BLaER1 treated with 17β-estradiol and CSF1 and Interleukin-3, amounts not matched to agents 10 nM and 100 nM (cell line): ENCODE results near the gene ABCC8.

Experiments used
- H3K27ac ChIP-seq, 11 experiments: shearing (Covaris generic); formaldehyde crosslinking; 2 replicates each; pipeline ENCODE4 v1.8.1; 2022
- H3K27me3 ChIP-seq, 11 experiments: shearing (Covaris generic); formaldehyde crosslinking; 2 replicates each; pipeline ENCODE4 v1.8.1; 2022
- H3K36me3 ChIP-seq, 11 experiments: shearing (Covaris generic); formaldehyde crosslinking; 2 replicates each; pipeline ENCODE4 v1.8.1; 2022
- H3K4me1 ChIP-seq, 10 experiments: shearing (Covaris generic); formaldehyde crosslinking; 2 replicates each; pipeline ENCODE4 v1.8.1; 2022
- H3K4me2 ChIP-seq, 11 experiments: shearing (Covaris generic); formaldehyde crosslinking; 2 replicates each; pipeline ENCODE4 v1.8.1; 2022
- H3K4me3 ChIP-seq, 10 experiments: shearing (Covaris generic); formaldehyde crosslinking; 2 replicates each; pipeline ENCODE4 v1.8.1; 2022
- H3K9ac ChIP-seq, 11 experiments: shearing (Covaris generic); formaldehyde crosslinking; 2 replicates each; pipeline ENCODE4 v1.8.1; 2022
- H3K9me3 ChIP-seq, 11 experiments: shearing (Covaris generic); formaldehyde crosslinking; replicated peaks in 1 of 11; 2 replicates each; pipeline ENCODE4 v1.8.1; 2022
- H4K20me1 ChIP-seq, 11 experiments: shearing (Covaris generic); formaldehyde crosslinking; 2 replicates each; pipeline ENCODE4 v1.8.1; 2022
- Cebpa-rat ChIP-seq, 11 experiments: shearing (Covaris generic); IDR thresholded peaks; 2 replicates each; pipeline ENCODE4 v1.8.1; 2022

The ABCC8 gene

GRCh38 chr11:17517186-17517585 lies 40.5 kb upstream of the ABCC8 start:
- H3K27me3 ChIP-seq = no peaks in the 10 kb centered on the region
- H3K4me1 ChIP-seq = no peaks in the 10 kb centered on the region
- H3K27ac ChIP-seq = no peak overlapping the region
- no peak overlapping the region for H3K4me2 ChIP-seq
- TF ChIP-seq Cebpa-rat (IDR thresholded peaks at IDR 0.05) = no peak
- H3K36me3 ChIP-seq = no peaks in the 10 kb centered on the region
- no peak overlapping the region for H3K4me3 ChIP-seq
- no peak overlapping the region for H3K9ac ChIP-seq
- no peaks in the 10 kb centered on the region for H4K20me1 ChIP-seq
- no peaks in the 10 kb centered on the region for H3K9me3 ChIP-seq

DNA sequence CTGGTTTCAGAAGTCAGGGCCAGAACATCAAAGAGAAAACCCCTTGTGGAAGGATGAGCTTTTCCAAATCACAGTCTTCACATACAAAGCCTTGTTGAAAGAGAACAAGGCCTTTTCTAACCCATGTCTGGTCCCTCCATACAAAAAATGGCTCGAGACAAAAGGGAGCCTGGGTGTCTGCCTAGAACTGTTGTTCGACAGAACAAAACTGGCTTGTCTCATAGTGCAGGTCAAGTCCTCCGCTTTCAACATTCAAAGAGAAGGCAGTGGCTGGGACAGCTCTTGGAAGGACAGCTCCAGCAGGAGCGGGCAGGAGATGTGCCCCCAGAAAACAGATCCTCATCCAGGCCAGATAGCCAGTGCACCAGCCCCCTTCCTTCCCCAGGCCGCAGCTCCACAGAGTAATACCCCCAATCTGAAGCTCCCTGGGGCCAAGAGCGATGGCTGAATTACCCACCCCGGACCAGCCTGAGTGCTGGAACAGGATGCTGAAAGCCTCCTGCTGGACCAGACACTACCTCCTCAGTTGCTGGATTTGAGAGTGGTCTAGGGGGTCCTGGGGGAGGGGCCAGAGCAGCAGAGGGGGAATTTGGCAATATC lies 40.0 kb upstream of the ABCC8 start:
- Histone ChIP-seq H3K4me1 (no peaks in the 10 kb centered on the region), H3K36me3 (no peaks in the 10 kb centered on the region), H4K20me1 (no peaks in the 10 kb centered on the region), H3K4me3 (no peak overlapping the region), H3K27ac (no peak overlapping the region), H3K9ac (no peak overlapping the region), H3K27me3 (no peaks in the 10 kb centered on the region), H3K4me2 (no peak overlapping the region), H3K9me3 (no peaks in the 10 kb centered on the region)
- no peak for TF ChIP-seq Cebpa-rat (IDR thresholded peaks at IDR 0.05)

GRCh38 chr11:17515443-17516176 lies 39.0 kb upstream of the ABCC8 start:
- Histone ChIP-seq H4K20me1 (no peaks in the 10 kb centered on the region), H3K9me3 (no peaks in the 10 kb centered on the region), H3K4me2 (no peak overlapping the region), H3K9ac (no peak overlapping the region), H3K27ac (no peak overlapping the region), H3K4me1 (no peaks in the 10 kb centered on the region), H3K27me3 (no peaks in the 10 kb centered on the region), H3K36me3 (no peaks in the 10 kb centered on the region), H3K4me3 (no peak overlapping the region)
- no peak for TF ChIP-seq Cebpa-rat (IDR thresholded peaks at IDR 0.05)

- Histone ChIP-seq H3K4me2 (no peak overlapping the region), H4K20me1 (no peaks in the 10 kb centered on the region), H3K27ac (no peak overlapping the region), H3K4me3 (no peak overlapping the region), H3K27me3 (no peaks in the 10 kb centered on the region), H3K9me3 (no peaks in the 10 kb centered on the region), H3K9ac (no peak overlapping the region), H3K4me1 (no peaks in the 10 kb centered on the region), H3K36me3 (no peaks in the 10 kb centered on the region)
- no peak for TF ChIP-seq Cebpa-rat (IDR thresholded peaks at IDR 0.05)
Observed at GRCh38 chr11:17514476-17514875, 37.8 kb upstream of the ABCC8 start.

- Histone ChIP-seq H3K27me3 (no peaks in the 10 kb centered on the region), H3K36me3 (no peaks in the 10 kb centered on the region), H3K9ac (no peak overlapping the region)
Observed at GRCh38 chr11:17513853-17514252, 37.2 kb upstream of the ABCC8 start.

GRCh38 chr11:17512101-17512500 lies 35.5 kb upstream of the ABCC8 start:
- H4K20me1 ChIP-seq = no peaks in the 10 kb centered on the region; a peak in 1 of 22 replicates
- no peaks in the 10 kb centered on the region for H3K36me3 ChIP-seq
- no peak for TF ChIP-seq Cebpa-rat (IDR thresholded peaks at IDR 0.05)

More at GRCh38 chr11:17513853-17514252, 37.2 kb upstream of the ABCC8 start:
- Histone ChIP-seq H3K27ac (no peak overlapping the region), H4K20me1 (no peaks in the 10 kb centered on the region), H3K4me2 (no peak overlapping the region), H3K4me3 (no peak overlapping the region), H3K9me3 (no peaks in the 10 kb centered on the region), H3K4me1 (no peaks in the 10 kb centered on the region)
- TF ChIP-seq Cebpa-rat (IDR thresholded peaks at IDR 0.05) = no peak

GRCh38 chr11:17511571-17511970 lies 34.9 kb upstream of the ABCC8 start:
- H3K27me3 ChIP-seq = no peaks in the 10 kb centered on the region
- H3K9ac ChIP-seq = no peak overlapping the region
- TF ChIP-seq Cebpa-rat (IDR thresholded peaks at IDR 0.05) = no peak
- no peaks in the 10 kb centered on the region for H3K36me3 ChIP-seq
- H3K27ac ChIP-seq = no peak overlapping the region
- H3K4me1 ChIP-seq = peaks cover 0 to 6% (median 3%) of the 10 kb centered on the region in 10 experiments; a peak in 8 of 20 replicates
- H3K4me2 ChIP-seq = no peak overlapping the region
- H3K9me3 ChIP-seq = no peaks in the 10 kb centered on the region
- H3K4me3 ChIP-seq = no peak overlapping the region
- H4K20me1 ChIP-seq = no peaks in the 10 kb centered on the region; a peak in 1 of 22 replicates

More at GRCh38 chr11:17512101-17512500, 35.5 kb upstream of the ABCC8 start:
- Histone ChIP-seq H3K4me1 (peaks cover 0 to under 1% (median 0%) of the 10 kb centered on the region in 10 experiments; a peak in 2 of 20 replicates), H3K9me3 (no peaks in the 10 kb centered on the region), H3K4me2 (no peak overlapping the region), H3K4me3 (no peak overlapping the region), H3K27ac (no peak overlapping the region), H3K9ac (no peak overlapping the region), H3K27me3 (no peaks in the 10 kb centered on the region)

- Histone ChIP-seq H3K27me3 (no peaks in the 10 kb centered on the region), H3K9me3 (no peaks in the 10 kb centered on the region), H3K27ac (no peak overlapping the region), H3K9ac (no peak overlapping the region), H3K4me3 (no peak overlapping the region), H3K4me2 (no peak overlapping the region), H3K36me3 (no peaks in the 10 kb centered on the region), H3K4me1 (peaks cover 0 to 15% (median 13%) of the 10 kb centered on the region in 10 experiments; a peak in 14 of 20 replicates), H4K20me1 (no peaks in the 10 kb centered on the region; a peak in 1 of 22 replicates)
- no peak for TF ChIP-seq Cebpa-rat (IDR thresholded peaks at IDR 0.05)
Observed at GRCh38 chr11:17510507-17511206, 34.0 kb upstream of the ABCC8 start.

DNA sequence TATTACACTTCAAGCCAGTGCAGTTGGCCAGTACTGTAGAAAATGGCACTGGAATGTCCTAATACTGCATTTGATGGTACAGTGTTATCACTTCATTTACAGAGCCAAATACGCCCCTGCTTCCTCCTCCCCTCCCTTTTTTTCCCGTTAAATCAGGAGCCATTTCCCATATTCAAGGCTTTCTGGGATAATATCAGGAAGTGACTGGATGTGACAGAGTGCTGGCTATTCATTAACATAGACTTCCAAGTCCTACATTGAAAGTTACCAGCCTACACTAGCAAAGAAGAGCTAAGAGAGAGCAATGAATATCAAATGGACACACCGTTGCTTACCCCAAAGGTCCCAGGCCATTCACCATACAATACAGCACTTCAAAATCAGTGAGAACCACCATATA lies 32.1 kb upstream of the ABCC8 start:
- Histone ChIP-seq H3K36me3 (no peaks in the 10 kb centered on the region), H3K27ac (no peak overlapping the region), H3K9ac (no peak overlapping the region), H4K20me1 (no peaks in the 10 kb centered on the region; a peak in 3 of 22 replicates), H3K9me3 (no peaks in the 10 kb centered on the region), H3K4me3 (no peak overlapping the region), H3K27me3 (no peaks in the 10 kb centered on the region), H3K4me1 (peaks cover 0 to 34% (median 31%) of the 10 kb centered on the region in 10 experiments; a peak in 16 of 20 replicates), H3K4me2 (no peak overlapping the region)
- TF ChIP-seq Cebpa-rat (IDR thresholded peaks at IDR 0.05) = no peak
